Keratinocyte (primary cell): ENCODE results near the gene CHST8. TPM values are rescaled to one million over a fixed set of nuclear protein-coding genes. Genes with fewer than 3 reads are reported as not detected.

Source experiments
- DNase-seq: peaks from one replicate; pipeline ENCODE4 v3.0.0-alpha.2; 2011; ENCODE audit warnings: low read depth, missing footprints, low spot score
- FAIRE-seq: peaks from 2 replicates; lab custom pipeline; 2011; peaks lifted over from hg19 to GRCh38; lab: Jason Lieb, UNC
- H2AFZ ChIP-seq: 2 replicates; pipeline ENCODE4 v1.6.0; 2012; ENCODE audit warnings: low read length, control low read depth, inconsistent platforms; ENCODE audit not compliant: control insufficient read depth
- H3K27ac ChIP-seq: 2 replicates; pipeline ENCODE4 v1.5.1; 2011; ENCODE audit warnings: low read length; ENCODE audit not compliant: control insufficient read depth, insufficient read depth
- H3K27me3 ChIP-seq: 3 replicates; pipeline ENCODE4 v1.6.0; 2011; ENCODE audit warnings: low read length; ENCODE audit not compliant: control insufficient read depth, insufficient read depth; ENCODE audit errors: extremely low read depth
- H3K36me3 ChIP-seq, 2 experiments: 2 replicates in 1 of 2; 3 replicates in 1 of 2; pipeline ENCODE4 v1.5.1; 2011; ENCODE audit warnings: low read length in 2 of 2, mild to moderate bottlenecking in 1 of 2; ENCODE audit not compliant: control insufficient read depth in 2 of 2, insufficient read depth in 2 of 2; ENCODE audit errors: extremely low read depth in 1 of 2
- H3K4me1 ChIP-seq: 3 replicates; pipeline ENCODE4 v1.5.1; 2011; ENCODE audit warnings: low read length; ENCODE audit not compliant: control insufficient read depth, insufficient read depth; ENCODE audit errors: extremely low read depth
- H3K4me2 ChIP-seq: 3 replicates; pipeline ENCODE4 v1.6.0; 2011; ENCODE audit warnings: low read depth, low read length; ENCODE audit not compliant: control insufficient read depth, insufficient read depth; ENCODE audit errors: extremely low read depth
- H3K4me3 ChIP-seq, 3 experiments: fragments of 200-600 bp in 1 of 3; sonication (generic) in 1 of 3; 2 replicates in 2 of 3; 3 replicates in 1 of 3; pipeline ENCODE4 v1.5.1; 2011 to 2016; ENCODE audit warnings: low read length in 3 of 3, mild to moderate bottlenecking in 3 of 3, control low read depth in 2 of 3, inconsistent platforms in 1 of 3, low read depth in 1 of 3, mixed read lengths in 1 of 3, mixed run types in 1 of 3, moderate library complexity in 1 of 3; ENCODE audit not compliant: control insufficient read depth in 2 of 3, insufficient read depth in 2 of 3; ENCODE audit errors: extremely low read depth in 1 of 3
- H3K79me2 ChIP-seq: 2 replicates; pipeline ENCODE4 v1.6.0; 2012; ENCODE audit warnings: low read length; ENCODE audit not compliant: control insufficient read depth, insufficient read depth
- H3K9ac ChIP-seq: 3 replicates; pipeline ENCODE4 v1.6.0; 2011; ENCODE audit warnings: low read length; ENCODE audit not compliant: control insufficient read depth, insufficient read depth; ENCODE audit errors: extremely low read depth
- H3K9me1 ChIP-seq: 3 replicates; pipeline ENCODE4 v1.6.0; 2011; ENCODE audit warnings: low read length; ENCODE audit not compliant: control insufficient read depth, insufficient read depth; ENCODE audit errors: extremely low read depth
- H3K9me3 ChIP-seq: 2 replicates; pipeline ENCODE4 v1.5.1; 2012; ENCODE audit warnings: low read depth, low read length; ENCODE audit not compliant: control insufficient read depth
- H4K20me1 ChIP-seq: 3 replicates; pipeline ENCODE4 v1.6.0; 2011; ENCODE audit warnings: low read length; ENCODE audit not compliant: control insufficient read depth, insufficient read depth; ENCODE audit errors: extremely low read depth
- CTCF ChIP-seq, 3 experiments: IDR thresholded peaks in 1 of 3; conservative IDR thresholded peaks in 1 of 3; optimal IDR thresholded peaks in 1 of 3; 2 replicates in 2 of 3; 3 replicates in 1 of 3; pipeline versions ENCODE3 to v1.5.1; 2011; ENCODE audit warnings: low read length in 3 of 3, mild to moderate bottlenecking in 3 of 3, moderate library complexity in 2 of 3, control low read depth in 1 of 3, inconsistent platforms in 1 of 3; ENCODE audit not compliant: insufficient read depth in 2 of 3; ENCODE audit errors: extremely low read depth in 1 of 3
- EZH2 ChIP-seq: IDR thresholded peaks from one replicate; pipeline ENCODE4 v1.6.1; 2012; ENCODE audit warnings: inconsistent platforms, mild to moderate bottlenecking, low read length, moderate library complexity
- dilution Hi-C: fragments of 300-500 bp; cut with MboI; formaldehyde crosslinking; loops from one replicate; pipeline ENCODE4 v1.7.0; 2020; ENCODE audit warnings: low sequenced_read_pairs; ENCODE audit not compliant: extremely low pct_ligation_motif_present
- polyA plus RNA-seq, 5 experiments: library from polyadenylated mRNA; depleted of rRNA in 3 of 5; stranded (reverse) in 3 of 5; stranded (forward) in 1 of 5; unstranded in 1 of 5; fragments of >200 nt; gene quantifications; 1 replicate in 1 of 5; 2 replicates in 3 of 5; 3 replicates in 1 of 5; pipeline versions ENCODE4 v1.2.1 to v1.2.3, GENCODE V29; 2011 to 2012; ENCODE audit warnings: missing spikeins in 2 of 5, low read depth in 1 of 5, low replicate concordance in 1 of 5

CHST8 gene
- polyA plus RNA-seq, 1 donor (not counting 4 experiments of a cell fraction or from before 2014, with no cell fraction given) = not detected

- Histone ChIP-seq H3K27ac (no peak overlapping the region), H2AFZ (no peak overlapping the region), H3K36me3 (peaks cover 7 to 43% of the 10 kb centered on the region in 2 experiments), H3K4me2 (no peak overlapping the region), H3K79me2 (peaks cover 7% of the 10 kb centered on the region), H3K9ac (no peak overlapping the region), H3K4me1 (peaks cover 24% of the 10 kb centered on the region), H3K9me1 (peaks cover 3% of the 10 kb centered on the region), H4K20me1 (peaks cover 10% of the 10 kb centered on the region), H3K27me3 (no peaks in the 10 kb centered on the region), H3K9me3 (no peaks in the 10 kb centered on the region), H3K4me3 (no peak overlapping the region)
- FAIRE-seq (no peak), DNase-seq (no peak)
- TF ChIP-seq CTCF (optimal IDR thresholded peaks at IDR 0.05 in 1 of 3, IDR thresholded peaks at IDR 0.05 in 1 of 3, conservative IDR thresholded peaks at IDR 0.05 in 1 of 3; ENCODE audit: extremely low read depth in 1 of 3, insufficient read depth in 2 of 3, low read length in 3 of 3) (no peak), EZH2 (no peak)
- dilution Hi-C loops = no loop called here
Observed at GRCh38 chr19:33808399-33808798, 186.6 kb downstream of the CHST8 start.

GRCh38 chr19:33809960-33810359 is 188.2 kb downstream of the CHST8 start:
- Histone ChIP-seq H3K36me3 (peaks cover 7 to 41% of the 10 kb centered on the region in 2 experiments), H3K4me2 (no peak overlapping the region), H3K4me3 (no peak overlapping the region), H3K27me3 (no peaks in the 10 kb centered on the region), H3K9ac (no peak overlapping the region), H3K9me1 (peaks cover 3% of the 10 kb centered on the region), H4K20me1 (peaks cover 6% of the 10 kb centered on the region), H3K27ac (no peak overlapping the region), H3K79me2 (peaks cover 5% of the 10 kb centered on the region), H2AFZ (no peak overlapping the region), H3K4me1 (peaks cover 13% of the 10 kb centered on the region), H3K9me3 (no peaks in the 10 kb centered on the region)
- TF ChIP-seq EZH2 (no peak), CTCF (optimal IDR thresholded peaks at IDR 0.05 in 1 of 3, IDR thresholded peaks at IDR 0.05 in 1 of 3, conservative IDR thresholded peaks at IDR 0.05 in 1 of 3; ENCODE audit: extremely low read depth in 1 of 3, insufficient read depth in 2 of 3, low read length in 3 of 3) (no peak)
- no peak for DNase-seq
- dilution Hi-C loops = no loop called here
- FAIRE-seq = no peak
